ENCODE results near the gene GTPBP2. TPM values are rescaled to one million over a fixed set of nuclear protein-coding genes. Genes with fewer than 3 reads are reported as not detected.

GTPBP2 gene
- total and polyA plus RNA-seq, 2 of the 13 experiments (the other 11 are each of a cell fraction or from before 2014, with no cell fraction given), result 26.9 to 88.2 TPM

GRCh38 chr6:43629505-43630300 lies 639 bp upstream of the GTPBP2 start (continued):
- TF ChIP-seq ZBTB26 (CRISPR knock-in tag; IDR thresholded peaks at IDR 0.05; ENCODE audit: borderline replicate concordance) (no peak), ZNF652 (CRISPR knock-in tag; IDR thresholded peaks at IDR 0.05; ENCODE audit: borderline replicate concordance, low read depth) (no peak), SKI (IDR thresholded peaks at IDR 0.05; ENCODE audit: partially characterized antibody) (peak; percentile 61), CENPX (CRISPR knock-in tag; IDR thresholded peaks at IDR 0.05) (no peak), ZNF792 (CRISPR knock-in tag; IDR thresholded peaks at IDR 0.05) (peak; percentile 12; the same call in 1 of the 2 replicates), ZMAT5 (CRISPR knock-in tag; IDR thresholded peaks at IDR 0.05; ENCODE audit: borderline replicate concordance, low read depth) (no peak), TBP (CRISPR knock-in tag; IDR thresholded peaks at IDR 0.05) (peak; percentile 18; the same call in 1 of the 2 replicates), ZNF878 (CRISPR knock-in tag; IDR thresholded peaks at IDR 0.05) (peak; percentile 90), PITX1 (CRISPR knock-in tag; IDR thresholded peaks at IDR 0.05) (peak; percentile 84), ZFAT (CRISPR knock-in tag; conservative IDR thresholded peaks at IDR 0.05) (no peak), ZNF550 (CRISPR knock-in tag; IDR thresholded peaks at IDR 0.05; ENCODE audit: borderline replicate concordance) (0 out of 2 replicates have a peak, but pooled peaks have one; percentile 39), FOXA3 (CRISPR knock-in tag; IDR thresholded peaks at IDR 0.05) (peak; percentile 68), DNMT1 (CRISPR knock-in tag; IDR thresholded peaks at IDR 0.05) (no peak), GZF1 (CRISPR knock-in tag; IDR thresholded peaks at IDR 0.05) (0 out of 2 replicates have a peak, but pooled peaks have one; percentile 37), HMG20A (CRISPR knock-in tag; IDR thresholded peaks at IDR 0.05; ENCODE audit: borderline replicate concordance) (0 out of 2 replicates have a peak, but pooled peaks have one; percentile 60), ZNF260 (CRISPR knock-in tag; IDR thresholded peaks at IDR 0.05; ENCODE audit: borderline replicate concordance, low read depth) (no peak), GATA4 (IDR thresholded peaks at IDR 0.05; ENCODE audit: borderline replicate concordance, low read depth) (peak; percentile 54; the same call in 1 of the 2 replicates), ARID4A (CRISPR knock-in tag; IDR thresholded peaks at IDR 0.05; ENCODE audit: borderline replicate concordance) (peak; percentile 64), ZBTB46 (CRISPR knock-in tag; IDR thresholded peaks at IDR 0.05; ENCODE audit: borderline replicate concordance) (0 out of 2 replicates have a peak, but pooled peaks have one; percentile 16), MXI1 (IDR thresholded peaks at IDR 0.05; ENCODE audit: borderline replicate concordance, low read depth, low read length) (peak; percentile 71; the same call in 1 of the 3 replicates), HDAC1 (CRISPR knock-in tag; IDR thresholded peaks at IDR 0.05) (peak; percentile 13), ZEB1 (IDR thresholded peaks at IDR 0.05; ENCODE audit: insufficient replicate concordance, low read depth) (peak; percentile 87)
